Measurements from ENCODE around the gene GNAS-AS1. TPM values are rescaled to one million over a fixed set of nuclear protein-coding genes. Genes with fewer than 3 reads are reported as not detected.

GNAS-AS1 gene
- total and polyA plus RNA-seq, 2 of the 8 experiments (the other 6 are each of a cell fraction or from before 2014, with no cell fraction given), result 4.7 to 13.7 TPM

DNA sequence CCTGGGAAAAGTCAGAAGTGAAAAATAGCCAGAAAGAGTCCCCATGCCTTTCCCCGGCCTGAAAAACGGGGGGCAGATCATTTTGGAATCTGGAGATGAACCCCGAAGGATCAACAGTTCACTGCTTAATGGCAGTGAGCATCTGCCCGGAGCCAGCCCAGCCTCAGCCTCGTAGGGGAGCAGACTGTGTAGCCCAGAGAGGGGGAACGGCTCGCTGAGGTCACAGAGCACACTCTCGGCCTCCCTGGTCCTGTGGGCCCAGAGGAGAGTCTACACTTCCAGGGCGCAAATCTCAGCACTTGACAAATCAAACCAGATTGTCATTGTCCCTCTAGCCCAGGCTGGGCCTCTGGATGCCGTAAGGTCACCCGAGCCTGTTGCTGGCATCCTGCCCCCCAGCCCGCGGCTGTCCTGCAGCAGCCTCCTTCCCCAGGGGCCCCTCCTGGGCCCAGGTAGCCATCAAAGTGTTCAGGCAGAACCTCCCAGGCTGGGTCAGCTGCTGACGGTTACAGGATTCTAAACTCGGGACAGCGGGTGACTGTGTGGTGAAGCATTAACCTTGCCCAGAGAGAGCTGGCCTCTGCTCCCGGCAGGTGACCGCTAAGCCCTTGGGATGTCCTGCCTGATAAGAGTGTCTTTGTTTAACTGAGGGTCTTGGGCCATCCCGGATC lies 56.1 kb downstream of the GNAS-AS1 start (continued):
- no peak for TF ChIP-seq RFX5 (IDR thresholded peaks at IDR 0.05; ENCODE audit: borderline replicate concordance, low read depth, low read length)
